Smooth muscle cell (in vitro differentiated cells): ENCODE data around the gene HTR3B. TPM values are rescaled to one million over a fixed set of nuclear protein-coding genes. Genes with fewer than 3 reads are reported as not detected.
"Not testable (repeated sequence)": the region's sequence is repeated elsewhere in the genome, so short reads cannot be mapped to it uniquely, and the experiment has no call there.

Experiments
- DNase-seq: peaks from one replicate; lab custom pipeline; 2025; ENCODE audit not compliant: unreplicated experiment; lab: John Stamatoyannopoulos, UW
- H2AFZ ChIP-seq: fragments of 200-600 bp; sonication (generic); 2 replicates; pipeline ENCODE4 v1.6.0; 2016; ENCODE audit warnings: antibody characterized with exemption, low read depth, mild to moderate bottlenecking
- H3F3A ChIP-seq: fragments of 200-600 bp; sonication (generic); 2 replicates; pipeline ENCODE4 v1.6.0; 2017; ENCODE audit warnings: antibody characterized with exemption, low read depth
- H3K27ac ChIP-seq: fragments of 200-600 bp; sonication (generic); 2 replicates; pipeline ENCODE4 v1.5.1; 2016; ENCODE audit warnings: low read depth, mild to moderate bottlenecking
- H3K27me3 ChIP-seq: fragments of 200-600 bp; sonication (generic); 2 replicates; pipeline ENCODE4 v1.6.1; 2016; ENCODE audit warnings: low read depth, mild to moderate bottlenecking
- H3K36me3 ChIP-seq: fragments of 200-600 bp; sonication (generic); 2 replicates; pipeline ENCODE4 v1.5.1; 2016; ENCODE audit warnings: low read depth
- H3K4me1 ChIP-seq: fragments of 200-600 bp; sonication (generic); 2 replicates; pipeline ENCODE4 v1.5.1; 2016; ENCODE audit warnings: low read depth
- H3K4me2 ChIP-seq: fragments of 200-600 bp; sonication (generic); 2 replicates; pipeline ENCODE4 v1.6.0; 2016; ENCODE audit warnings: mild to moderate bottlenecking
- H3K4me3 ChIP-seq: fragments of 200-600 bp; sonication (generic); 2 replicates; pipeline ENCODE4 v1.5.1; 2016; ENCODE audit warnings: mild to moderate bottlenecking
- H3K79me2 ChIP-seq: fragments of 200-600 bp; sonication (generic); 2 replicates; pipeline ENCODE4 v1.6.0; 2016; ENCODE audit warnings: low read depth, mild to moderate bottlenecking
- H3K9ac ChIP-seq: fragments of 200-600 bp; sonication (generic); 2 replicates; pipeline ENCODE4 v1.6.0; 2016; ENCODE audit warnings: low read depth
- H3K9me3 ChIP-seq: fragments of 200-600 bp; sonication (generic); replicated peaks from 2 replicates; pipeline ENCODE4 v1.5.1; 2016; ENCODE audit warnings: low read depth
- H4K20me1 ChIP-seq: fragments of 200-600 bp; sonication (generic); 2 replicates; pipeline ENCODE4 v1.6.0; 2016; ENCODE audit warnings: low read depth
- CTCF ChIP-seq: fragments of 200-600 bp; sonication (generic); IDR thresholded peaks from 2 replicates; pipeline ENCODE4 v1.5.1; 2017; ENCODE audit warnings: borderline replicate concordance, mild to moderate bottlenecking, antibody characterized with exemption; ENCODE audit not compliant: insufficient read depth, poor library complexity, severe bottlenecking
- WGBS: methylation state at CpG from one replicate; pipeline ENCODE4 v1.1.7; 2016; ENCODE audit warnings: low lambda C conversion rate; 5-methylcytosine and 5-hydroxymethylcytosine counted together
- polyA plus RNA-seq: library from polyadenylated mRNA; unstranded; fragments of >200 nt; fragmentation: Nextera tagmentation; extraction: Ambion mirVana; gene quantifications from 2 replicates; pipeline ENCODE4 v1.2.1, GENCODE V29; 2016
- total RNA-seq: library from RNA; depleted of rRNA; stranded (reverse); fragments of >200 nt; gene quantifications from 2 replicates; pipeline ENCODE4 v1.2.3, GENCODE V29; 2014

Gene HTR3B
- total and polyA plus RNA-seq, 2 experiments from 2014 or later, result not detected

- Histone ChIP-seq H3K36me3 (no peaks in the 10 kb centered on the region), H3K79me2 (no peaks in the 10 kb centered on the region), H2AFZ (no peak overlapping the region), H4K20me1 (no peaks in the 10 kb centered on the region), H3K4me2 (no peak overlapping the region), H3K4me3 (no peak overlapping the region), H3K27me3 (peaks cover 26% of the 10 kb centered on the region), H3F3A (no peaks in the 10 kb centered on the region), H3K9me3 (no peaks in the 10 kb centered on the region), H3K9ac (no peak overlapping the region), H3K4me1 (no peaks in the 10 kb centered on the region), H3K27ac (no peak overlapping the region)
- WGBS, result 84% methylated on average over 8 of the region's 8 CpGs
- TF ChIP-seq CTCF, result no peak
- DNase-seq, result no peak
Observed at GRCh38 chr11:113907681-113908080, 3.1 kb downstream of the HTR3B start.

- Histone ChIP-seq H3K4me3 (no peak overlapping the region), H3K27me3 (peaks cover 26% of the 10 kb centered on the region), H3K27ac (no peak overlapping the region), H3F3A (no peaks in the 10 kb centered on the region), H3K4me1 (no peaks in the 10 kb centered on the region), H2AFZ (no peak overlapping the region), H3K9ac (no peak overlapping the region), H3K79me2 (no peaks in the 10 kb centered on the region), H3K9me3 (no peaks in the 10 kb centered on the region), H3K4me2 (no peak overlapping the region), H3K36me3 (no peaks in the 10 kb centered on the region), H4K20me1 (no peaks in the 10 kb centered on the region)
- no peak for TF ChIP-seq CTCF
- DNase-seq, result no peak
- 87% methylated on average over 9 of the region's 9 CpGs for WGBS
Observed at GRCh38 chr11:113908098-113908497, 3.5 kb downstream of the HTR3B start.

GRCh38 chr11:113911491-113911890 is 6.9 kb downstream of the HTR3B start:
- peaks cover 18% of the 10 kb centered on the region for H3K27me3 ChIP-seq
- not testable (repeated sequence) for H2AFZ ChIP-seq, DNase-seq, H3K4me1 ChIP-seq, H3K9ac ChIP-seq, H3K4me3 ChIP-seq, H3K4me2 ChIP-seq, H3K9me3 ChIP-seq, H3K79me2 ChIP-seq, H4K20me1 ChIP-seq, H3F3A ChIP-seq, H3K36me3 ChIP-seq, H3K27ac ChIP-seq
- 93% methylated on average over 9 of the region's 9 CpGs for WGBS

- WGBS, result 93% methylated on average over 2 of the region's 2 CpGs
- Histone ChIP-seq H3K4me2 (no peak overlapping the region), H3K27ac (no peak overlapping the region), H3K9me3 (no peaks in the 10 kb centered on the region), H3K27me3 (peaks cover 9% of the 10 kb centered on the region), H3K4me3 (no peak overlapping the region), H3K4me1 (no peaks in the 10 kb centered on the region), H3K9ac (no peak overlapping the region), H3K36me3 (no peaks in the 10 kb centered on the region), H4K20me1 (no peaks in the 10 kb centered on the region), H3F3A (no peaks in the 10 kb centered on the region), H3K79me2 (no peaks in the 10 kb centered on the region), H2AFZ (no peak overlapping the region)
- no peak for TF ChIP-seq CTCF
- DNase-seq, result no peak
Observed at GRCh38 chr11:113923572-113923971, 19.0 kb downstream of the HTR3B start.
